NCI-H1417 treated with DMSO at 0.1 percent for 48 hours (cell line): ENCODE measurements around the gene TWSG1.
A peak's percentile ranks its signal among the peaks of the same experiment; 100 is the strongest.

ENCODE experiments used
- DNase-seq: peaks from one replicate; lab custom pipeline; 2025; lab: John Stamatoyannopoulos, UW

Gene TWSG1

GRCh38 chr18:9334329-9334972 lies at the start of gene TWSG1:
TSS of gene TWSG1 (plus strand) at chr18:9334773. CDS start at chr18:9337230, 2,457 bp downstream.
- peak; percentile 42 for DNase-seq

GRCh38 chr18:9285604-9286003 lies 49.0 kb upstream of the TWSG1 start:
- DNase-seq: no peak

- DNase-seq: no peak
These were observed 47.5 kb upstream of the TWSG1 start for GRCh38 chr18:9287036-9287435.

- no peak for DNase-seq
These were observed 44.9 kb upstream of the TWSG1 start for GRCh38 chr18:9289698-9290097.

GRCh38 chr18:9290156-9290555 lies 44.4 kb upstream of the TWSG1 start:
- no peak for DNase-seq

GRCh38 chr18:9292047-9292446 lies 42.5 kb upstream of the TWSG1 start:
- no peak for DNase-seq

- no peak for DNase-seq
These were observed 40.6 kb upstream of the TWSG1 start for GRCh38 chr18:9293948-9294347.

GRCh38 chr18:9296233-9297006 lies 38.2 kb upstream of the TWSG1 start:
- no peak for DNase-seq

GRCh38 chr18:9297007-9297393 lies 37.6 kb upstream of the TWSG1 start:
- DNase-seq: no peak

- no peak for DNase-seq
These were observed 30.0 kb upstream of the TWSG1 start for GRCh38 chr18:9304388-9305070.

- no peak for DNase-seq
These were observed 15.2 kb upstream of the TWSG1 start for GRCh38 chr18:9319333-9319732.

- DNase-seq: no peak
These were observed 13.5 kb upstream of the TWSG1 start for GRCh38 chr18:9321017-9321452.

- no peak for DNase-seq
These were observed 12.8 kb upstream of the TWSG1 start for GRCh38 chr18:9321736-9322135.

GRCh38 chr18:9322744-9323143 lies 11.8 kb upstream of the TWSG1 start:
- no peak for DNase-seq

- no peak for DNase-seq
These were observed 10.7 kb upstream of the TWSG1 start for GRCh38 chr18:9323750-9324445.

GRCh38 chr18:9325716-9326115 lies 8.9 kb upstream of the TWSG1 start:
- no peak for DNase-seq

- no peak for DNase-seq
These were observed 5.8 kb upstream of the TWSG1 start for GRCh38 chr18:9328776-9329175.

GRCh38 chr18:9329471-9329870 lies 5.1 kb upstream of the TWSG1 start:
- DNase-seq: no peak

- DNase-seq: no peak
These were observed 4.2 kb upstream of the TWSG1 start for GRCh38 chr18:9330419-9330818.

GRCh38 chr18:9333441-9334328 lies 888 bp upstream of the TWSG1 start:
- no peak for DNase-seq

GRCh38 chr18:9334973-9335696 lies 562 bp downstream of the TWSG1 start:
- no peak for DNase-seq
